Fibroblast of lung (primary cell): ENCODE results near the gene MYH15.

ENCODE experiments used
- CTCF ChIP-seq, 2 donors: IDR thresholded peaks in 1 of 2; conservative IDR thresholded peaks in 1 of 2; 1 replicate in 1 of 2; 2 replicates in 1 of 2; pipeline ENCODE4 v1.5.1; 2011 to 2012; ENCODE audit warnings: low read length in 2 of 2, control low read depth in 1 of 2, inconsistent platforms in 1 of 2, low read depth in 1 of 2, mild to moderate bottlenecking in 1 of 2
- EZH2 ChIP-seq: IDR thresholded peaks from 2 replicates; pipeline ENCODE4 v1.5.1; 2012; ENCODE audit warnings: low read length, control low read depth, mild to moderate bottlenecking; ENCODE audit errors: missing control alignments

GRCh38 chr3:108383306-108383705 is 127.1 kb downstream of the MYH15 start:
- no peak for TF ChIP-seq CTCF (conservative IDR thresholded peaks at IDR 0.05 in 1 of 2, IDR thresholded peaks at IDR 0.05 in 1 of 2; ENCODE audit: low read depth in 1 of 2, low read length in 2 of 2)
- no peak for TF ChIP-seq EZH2
